Vagina (tissue), 2 donors: ENCODE data around the gene ATP2B2.

Experiments used
- POLR2A ChIP-seq, 2 donors: fragments of 450-650 bp; IDR thresholded peaks; one replicate each; pipeline ENCODE4 v1.6.1; 2017; ENCODE audit warnings: antibody characterized with exemption in 2 of 2, mild to moderate bottlenecking in 2 of 2, moderate library complexity in 2 of 2
- POLR2AphosphoS5 ChIP-seq, 2 donors: sonication (generic); formaldehyde crosslinking; IDR thresholded peaks; one replicate each; pipeline ENCODE4 v1.9.0; 2017; ENCODE audit warnings: antibody characterized with exemption in 2 of 2, mild to moderate bottlenecking in 2 of 2, low read depth in 1 of 2; ENCODE audit not compliant: insufficient read depth in 1 of 2
- TF ChIP-seq, protein P1 (sequence below), 3 experiments: fragments of 450-650 bp in 2 of 3; fragments of 200-600 bp in 1 of 3; sonication (generic) in 1 of 3; IDR thresholded peaks; one replicate each; pipeline ENCODE4 v1.5.1; 2017 to 2019; ENCODE audit warnings: antibody characterized with exemption in 3 of 3, mild to moderate bottlenecking in 2 of 3, moderate library complexity in 2 of 3

DNA sequence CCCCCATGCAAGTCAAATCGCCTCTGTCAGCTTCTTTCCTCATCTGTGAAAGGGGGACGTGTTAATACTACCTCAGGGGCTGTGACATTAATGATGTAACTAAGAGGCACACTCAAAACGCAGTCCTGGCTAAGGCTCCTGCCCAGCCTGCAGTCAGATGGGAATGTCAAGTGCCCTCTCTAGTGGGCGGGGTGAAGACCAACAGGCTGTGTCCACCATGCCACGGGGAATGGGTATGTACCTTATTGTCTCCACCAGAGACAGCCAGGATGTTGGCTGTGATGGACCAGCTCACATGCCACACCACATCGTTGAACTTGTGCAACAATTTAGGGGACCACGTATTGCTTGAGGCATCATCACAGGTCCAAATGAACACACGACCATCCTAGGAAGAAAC, 201.6 kb downstream of the ATP2B2 start:
- TF ChIP-seq, protein P1, sequence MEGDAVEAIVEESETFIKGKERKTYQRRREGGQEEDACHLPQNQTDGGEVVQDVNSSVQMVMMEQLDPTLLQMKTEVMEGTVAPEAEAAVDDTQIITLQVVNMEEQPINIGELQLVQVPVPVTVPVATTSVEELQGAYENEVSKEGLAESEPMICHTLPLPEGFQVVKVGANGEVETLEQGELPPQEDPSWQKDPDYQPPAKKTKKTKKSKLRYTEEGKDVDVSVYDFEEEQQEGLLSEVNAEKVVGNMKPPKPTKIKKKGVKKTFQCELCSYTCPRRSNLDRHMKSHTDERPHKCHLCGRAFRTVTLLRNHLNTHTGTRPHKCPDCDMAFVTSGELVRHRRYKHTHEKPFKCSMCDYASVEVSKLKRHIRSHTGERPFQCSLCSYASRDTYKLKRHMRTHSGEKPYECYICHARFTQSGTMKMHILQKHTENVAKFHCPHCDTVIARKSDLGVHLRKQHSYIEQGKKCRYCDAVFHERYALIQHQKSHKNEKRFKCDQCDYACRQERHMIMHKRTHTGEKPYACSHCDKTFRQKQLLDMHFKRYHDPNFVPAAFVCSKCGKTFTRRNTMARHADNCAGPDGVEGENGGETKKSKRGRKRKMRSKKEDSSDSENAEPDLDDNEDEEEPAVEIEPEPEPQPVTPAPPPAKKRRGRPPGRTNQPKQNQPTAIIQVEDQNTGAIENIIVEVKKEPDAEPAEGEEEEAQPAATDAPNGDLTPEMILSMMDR (IDR thresholded peaks at IDR 0.05), result no peak
- TF ChIP-seq POLR2A (IDR thresholded peaks at IDR 0.05) (no peak), POLR2AphosphoS5 (IDR thresholded peaks at IDR 0.05; ENCODE audit: insufficient read depth in 1 of 2, low read depth in 1 of 2) (no peak)
